ENCODE data around the gene FBN1.

- TF ChIP-seq CTCF (IDR thresholded peaks at IDR 0.05) (no peak), EZH2phosphoT487 (IDR thresholded peaks at IDR 0.05) (no peak)
Observed at GRCh38 chr15:48693484-48693883, 48.0 kb upstream of the FBN1 start.

Measured in neural progenitor cell (in vitro differentiated cells).